ENCODE measurements around the gene SIGLECL1.

The SIGLECL1 gene

DNA sequence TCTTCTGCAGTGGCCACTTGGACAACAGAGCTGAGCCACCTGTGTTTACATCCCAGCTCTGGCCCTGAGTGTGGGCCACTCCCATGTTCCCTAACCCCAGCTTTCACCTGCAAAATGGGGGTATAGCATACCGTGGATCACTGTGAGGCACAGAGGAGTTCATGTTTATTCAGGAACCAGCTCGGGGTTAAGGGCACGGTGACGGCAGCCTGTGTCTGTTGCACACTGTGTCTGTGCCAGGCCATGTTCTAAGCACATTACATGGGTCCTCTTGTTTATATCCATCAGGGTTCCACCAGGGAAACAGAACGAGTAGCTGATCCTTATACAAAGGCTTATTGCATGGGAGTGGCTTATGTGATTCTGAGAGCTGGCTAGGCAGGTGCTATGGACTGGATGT, 46.5 kb downstream of the SIGLECL1 start:
- no peak for DNase-seq

DNA sequence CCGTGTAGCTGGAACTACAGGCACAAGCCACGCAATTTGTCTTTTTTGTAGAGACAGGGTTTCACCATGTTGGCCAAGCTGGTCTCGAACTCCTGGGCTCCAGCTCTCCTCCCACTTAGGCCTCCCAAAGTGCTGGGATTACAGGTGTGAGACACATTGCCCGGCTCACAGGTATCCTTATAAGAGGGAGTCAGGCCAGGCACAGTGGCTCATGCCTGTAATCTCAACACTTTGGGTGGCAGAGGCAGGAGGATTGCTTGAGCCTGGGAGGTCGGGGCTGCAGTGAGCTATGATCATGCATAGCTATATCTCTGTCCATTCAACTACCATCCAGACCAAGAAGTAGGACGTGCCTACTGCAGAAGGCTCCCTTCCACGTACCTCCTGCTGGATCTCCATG, 50.4 kb downstream of the SIGLECL1 start:
- DNase-seq, result no peak

DNA sequence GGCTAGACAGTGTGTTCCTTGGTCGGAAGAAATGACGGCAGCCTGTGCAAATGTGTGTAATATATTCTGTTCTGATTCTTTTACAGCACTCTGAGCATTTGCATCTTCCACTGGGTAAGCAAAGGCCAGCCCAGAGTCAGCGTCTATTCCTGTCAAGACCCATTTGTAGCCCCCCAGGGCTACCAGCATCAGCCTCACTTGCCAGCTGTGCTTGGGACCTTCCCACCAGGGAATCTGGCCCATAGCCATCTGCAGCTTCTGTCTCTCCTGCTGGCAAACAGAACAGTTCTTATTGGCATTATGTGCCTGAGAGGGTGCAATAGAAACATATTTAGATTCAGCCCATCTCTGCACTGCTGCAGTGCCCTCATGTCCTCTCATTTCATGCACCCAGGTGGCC, 54.6 kb downstream of the SIGLECL1 start:
- no peak for DNase-seq

DNA sequence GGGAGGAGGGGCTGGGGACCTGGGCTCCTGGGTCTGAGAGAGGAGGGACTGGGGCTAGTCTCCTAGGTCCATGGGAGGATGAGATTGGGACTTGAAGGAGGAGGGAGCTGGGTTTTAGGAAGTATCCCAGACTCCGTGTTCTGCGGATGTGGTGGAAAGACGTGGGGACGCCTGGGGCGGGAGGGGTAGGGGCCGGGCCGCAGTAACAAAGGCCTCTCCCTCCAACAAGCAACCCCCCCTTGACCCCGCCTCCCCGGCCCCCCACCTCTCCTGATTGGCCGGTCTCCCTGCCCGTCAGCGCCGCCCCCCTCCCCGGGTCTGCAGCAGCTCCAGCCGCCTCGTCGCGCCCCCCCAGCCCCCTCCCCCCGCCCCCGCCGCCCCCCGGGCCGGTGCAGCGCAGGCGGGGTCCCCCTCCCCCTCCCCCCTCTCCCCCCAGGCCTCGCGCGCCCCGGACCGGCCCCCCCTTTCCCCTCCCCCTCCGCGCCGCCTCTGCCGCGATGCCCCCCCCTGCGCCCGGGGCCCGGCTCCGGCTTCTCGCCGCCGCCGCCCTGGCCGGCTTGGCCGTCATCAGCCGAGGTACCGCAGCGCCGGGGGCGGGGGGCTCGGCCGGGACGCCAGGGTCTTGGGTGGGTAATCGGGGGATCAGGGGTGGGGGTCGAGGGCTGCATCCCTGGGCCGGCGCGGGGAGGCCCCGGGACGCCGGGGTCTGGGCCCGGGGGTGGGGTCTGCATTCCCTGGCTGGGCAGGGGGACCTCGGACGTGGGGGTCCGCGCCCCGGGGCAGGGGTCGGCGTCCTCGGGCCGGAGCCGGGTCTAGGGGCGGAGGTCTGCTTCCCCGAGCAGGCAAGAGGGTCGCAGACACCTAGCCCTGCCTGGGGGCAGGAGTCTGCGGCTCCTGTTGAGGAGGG, 60.7 kb downstream of the SIGLECL1 start, which contains the start of gene IGLON5:
TSS of gene IGLON5 (plus strand) at position 294 of the 907 bp plus-strand sequence. CDS start at position 498, 204 bp downstream.
- DNase-seq, result no peak

DNA sequence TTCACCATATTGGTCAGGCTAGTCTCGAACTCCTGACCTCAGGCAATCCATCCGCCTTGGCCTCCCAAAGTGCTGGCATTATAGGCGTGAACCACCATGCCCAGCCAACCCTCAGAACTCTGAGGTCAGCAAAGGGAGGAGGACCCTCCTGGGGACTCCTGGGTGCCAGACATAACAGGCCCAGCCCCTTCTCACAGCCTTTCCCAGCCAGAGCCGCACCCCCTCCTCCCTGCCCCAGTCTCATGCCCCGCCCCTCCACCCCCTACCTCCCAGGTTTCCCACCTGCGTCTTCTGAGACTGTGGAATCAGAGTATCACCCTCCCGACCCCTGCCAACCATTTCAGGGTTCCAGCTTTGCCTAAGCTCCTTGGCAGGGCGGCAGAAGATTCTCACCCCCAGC, 65.8 kb downstream of the SIGLECL1 start:
- no peak for DNase-seq

DNA sequence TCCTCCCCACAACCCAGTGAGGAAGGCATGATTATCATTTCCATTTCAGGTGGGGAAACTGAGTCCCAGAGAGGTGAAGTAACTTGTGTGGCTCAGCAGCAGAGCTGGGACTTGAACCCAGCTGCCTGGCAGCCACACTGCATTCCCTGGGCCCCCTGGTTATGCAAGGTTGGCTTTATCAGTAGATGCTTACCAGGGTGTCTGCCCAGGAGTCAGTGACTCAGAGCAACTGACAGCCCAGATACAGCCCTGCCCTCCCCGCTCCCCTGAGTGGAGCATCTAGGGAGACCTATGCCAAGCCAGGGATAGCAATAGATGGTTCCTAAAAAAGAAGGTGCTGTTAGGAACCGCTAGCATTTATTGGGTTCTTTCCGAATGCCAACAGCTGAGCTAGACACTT, 66.5 kb downstream of the SIGLECL1 start:
- DNase-seq, result no peak

DNA sequence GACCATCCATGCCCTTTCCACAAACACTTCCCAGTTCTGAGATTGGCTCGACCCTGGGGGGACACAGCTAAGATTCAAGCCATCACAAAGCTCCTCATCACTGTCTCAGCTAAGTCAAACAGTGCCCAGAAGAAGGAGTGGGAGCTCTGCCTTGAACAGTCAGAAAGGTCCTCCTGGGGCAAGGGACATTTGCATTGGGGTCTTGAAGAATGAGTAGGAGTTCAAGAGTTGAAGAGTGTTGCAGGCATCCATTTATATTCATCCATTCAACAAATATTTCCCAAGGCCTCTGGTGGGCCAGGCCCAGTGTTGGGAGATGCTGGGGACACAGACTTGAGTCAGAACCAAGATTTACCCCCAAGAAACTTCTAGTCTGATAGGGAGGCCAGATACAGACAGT, 67.1 kb downstream of the SIGLECL1 start:
- no peak for DNase-seq

All from CD4-positive, alpha-beta T cell treated with Interleukin-4 for 4 hours (primary cell).